Right hindlimb (tissue), 1 donor: Measurements from ENCODE around the gene DBF4.
"Not testable (repeated sequence)": the region's sequence is repeated elsewhere in the genome, so short reads cannot be mapped to it uniquely, and the experiment has no call there.

Source experiments
- DNase-seq: peaks from one replicate; pipeline ENCODE4 v3.0.0-alpha.2; 2018

DBF4 gene, protein sequence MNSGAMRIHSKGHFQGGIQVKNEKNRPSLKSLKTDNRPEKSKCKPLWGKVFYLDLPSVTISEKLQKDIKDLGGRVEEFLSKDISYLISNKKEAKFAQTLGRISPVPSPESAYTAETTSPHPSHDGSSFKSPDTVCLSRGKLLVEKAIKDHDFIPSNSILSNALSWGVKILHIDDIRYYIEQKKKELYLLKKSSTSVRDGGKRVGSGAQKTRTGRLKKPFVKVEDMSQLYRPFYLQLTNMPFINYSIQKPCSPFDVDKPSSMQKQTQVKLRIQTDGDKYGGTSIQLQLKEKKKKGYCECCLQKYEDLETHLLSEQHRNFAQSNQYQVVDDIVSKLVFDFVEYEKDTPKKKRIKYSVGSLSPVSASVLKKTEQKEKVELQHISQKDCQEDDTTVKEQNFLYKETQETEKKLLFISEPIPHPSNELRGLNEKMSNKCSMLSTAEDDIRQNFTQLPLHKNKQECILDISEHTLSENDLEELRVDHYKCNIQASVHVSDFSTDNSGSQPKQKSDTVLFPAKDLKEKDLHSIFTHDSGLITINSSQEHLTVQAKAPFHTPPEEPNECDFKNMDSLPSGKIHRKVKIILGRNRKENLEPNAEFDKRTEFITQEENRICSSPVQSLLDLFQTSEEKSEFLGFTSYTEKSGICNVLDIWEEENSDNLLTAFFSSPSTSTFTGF

DNA sequence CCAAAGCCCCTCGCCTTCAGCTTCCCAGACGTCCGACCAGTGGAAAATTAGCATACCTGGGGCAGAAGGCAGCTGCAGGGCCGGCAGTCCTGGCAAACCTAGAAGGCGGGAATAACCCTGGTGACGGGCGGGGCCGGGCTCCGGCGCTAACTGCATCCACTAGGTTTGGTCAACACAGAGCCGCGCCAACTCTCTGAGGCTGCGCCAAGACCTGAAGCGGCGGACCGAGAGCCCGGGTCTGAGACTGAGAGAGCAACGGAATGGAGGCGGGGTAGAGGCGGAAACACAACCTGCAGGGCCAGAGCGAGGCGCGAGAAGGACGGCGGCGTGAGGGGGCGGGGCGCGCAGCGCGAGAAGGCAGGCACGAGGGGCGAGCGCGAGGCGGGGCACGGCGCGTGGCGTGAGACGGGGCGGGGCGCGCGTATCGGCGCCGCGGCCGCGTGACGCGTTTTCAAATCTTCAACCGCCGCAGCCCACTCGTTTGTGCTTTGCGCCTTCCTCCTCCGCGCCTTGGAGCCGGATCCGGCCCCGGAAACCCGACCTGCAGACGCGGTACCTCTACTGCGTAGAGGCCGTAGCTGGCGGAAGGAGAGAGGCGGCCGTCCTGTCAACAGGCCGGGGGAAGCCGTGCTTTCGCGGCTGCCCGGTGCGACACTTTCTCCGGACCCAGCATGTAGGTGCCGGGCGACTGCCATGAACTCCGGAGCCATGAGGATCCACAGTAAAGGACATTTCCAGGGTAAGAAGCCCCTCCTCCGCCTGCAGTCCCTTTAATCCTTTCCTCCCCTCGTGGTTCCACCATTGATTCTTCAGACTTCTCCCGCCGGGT is at the start of gene DBF4, which contains the start of gene SLC25A40:
DBF4 (plus strand) TSS at position 454 of the 829 bp plus-strand sequence; CDS start at position 694, 240 bp downstream.
SLC25A40 (minus strand) TSS at position 321 of the 829 bp plus-strand sequence. CDS start 17,633 bp downstream, outside the sequence.
- DNase-seq: peak; percentile 96

DNA sequence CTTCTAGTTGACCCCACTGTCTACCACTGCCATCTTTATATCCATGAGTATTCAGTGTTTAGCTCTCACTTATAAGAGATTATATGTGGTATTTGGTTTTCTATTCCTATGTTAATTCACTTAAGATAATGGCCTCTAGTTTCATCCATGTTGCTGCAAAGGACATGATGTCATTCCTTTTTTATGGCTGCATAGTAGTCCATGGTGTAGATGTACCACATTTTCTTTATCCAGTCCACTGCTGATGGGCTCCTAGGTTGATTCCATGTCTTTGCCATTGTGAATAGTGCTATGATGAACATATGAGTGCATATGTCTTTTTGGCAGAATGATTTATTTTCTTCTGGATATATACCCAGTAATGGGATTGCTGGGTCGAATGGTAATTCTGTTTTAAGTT is 47.9 kb upstream of the DBF4 start:
- not testable (repeated sequence) for DNase-seq

DNA sequence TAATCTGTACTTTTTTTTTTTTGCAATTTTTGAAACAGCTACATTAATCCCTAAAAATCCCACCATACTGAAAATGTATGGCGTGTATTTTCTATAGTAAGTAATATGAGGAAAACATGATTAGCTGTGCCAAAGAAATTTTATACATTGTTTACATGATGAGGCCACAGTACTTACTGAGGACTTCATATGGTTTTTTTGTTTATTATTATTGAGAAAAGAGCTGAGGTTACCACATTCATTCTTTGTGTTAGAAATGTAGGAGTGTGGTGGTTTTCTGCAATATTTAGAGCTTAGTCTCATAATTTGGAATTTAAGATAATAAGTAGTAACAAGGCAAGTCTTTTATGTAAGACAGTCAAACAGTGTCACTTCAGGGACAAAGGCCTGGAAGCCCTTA is 45.2 kb upstream of the DBF4 start:
- no peak for DNase-seq

DNA sequence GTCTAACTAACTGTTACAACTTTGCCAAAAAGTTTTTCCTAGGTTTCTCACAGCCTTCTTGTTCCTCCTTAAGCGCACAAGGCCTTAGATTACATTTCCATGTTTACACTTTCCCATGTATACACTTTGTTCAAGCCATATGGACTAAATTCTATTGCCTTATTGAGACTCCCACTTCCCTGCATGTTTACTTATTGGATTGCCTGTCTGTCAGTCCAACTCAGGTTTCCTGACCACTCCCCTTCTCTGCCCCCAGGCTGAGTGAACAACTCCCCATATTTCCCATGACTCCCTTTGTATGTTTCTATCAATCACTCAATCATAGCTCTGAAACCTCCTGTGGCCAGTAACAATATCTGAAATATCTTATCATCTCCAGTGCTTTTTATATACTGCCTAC is 43.2 kb upstream of the DBF4 start:
- DNase-seq: no peak

DNA sequence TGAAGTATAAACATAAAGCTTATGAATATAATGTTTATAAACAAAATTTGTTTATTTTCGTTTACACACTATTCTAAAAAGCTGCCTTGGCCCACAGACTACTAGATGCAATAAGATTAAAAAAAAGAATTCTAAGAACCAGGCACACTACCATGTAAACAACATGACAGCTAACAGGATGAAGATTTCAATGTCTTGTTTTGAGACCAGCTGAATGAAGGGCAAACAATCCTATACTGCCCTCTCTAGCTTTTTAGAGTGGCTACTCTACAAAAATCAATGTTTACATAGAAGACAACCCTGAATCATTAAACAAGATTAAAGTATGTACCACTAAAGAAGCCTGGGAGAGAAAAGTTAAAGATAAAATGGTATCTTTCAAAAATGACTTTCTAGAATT is 38.7 kb upstream of the DBF4 start:
- no peak for DNase-seq

DNA sequence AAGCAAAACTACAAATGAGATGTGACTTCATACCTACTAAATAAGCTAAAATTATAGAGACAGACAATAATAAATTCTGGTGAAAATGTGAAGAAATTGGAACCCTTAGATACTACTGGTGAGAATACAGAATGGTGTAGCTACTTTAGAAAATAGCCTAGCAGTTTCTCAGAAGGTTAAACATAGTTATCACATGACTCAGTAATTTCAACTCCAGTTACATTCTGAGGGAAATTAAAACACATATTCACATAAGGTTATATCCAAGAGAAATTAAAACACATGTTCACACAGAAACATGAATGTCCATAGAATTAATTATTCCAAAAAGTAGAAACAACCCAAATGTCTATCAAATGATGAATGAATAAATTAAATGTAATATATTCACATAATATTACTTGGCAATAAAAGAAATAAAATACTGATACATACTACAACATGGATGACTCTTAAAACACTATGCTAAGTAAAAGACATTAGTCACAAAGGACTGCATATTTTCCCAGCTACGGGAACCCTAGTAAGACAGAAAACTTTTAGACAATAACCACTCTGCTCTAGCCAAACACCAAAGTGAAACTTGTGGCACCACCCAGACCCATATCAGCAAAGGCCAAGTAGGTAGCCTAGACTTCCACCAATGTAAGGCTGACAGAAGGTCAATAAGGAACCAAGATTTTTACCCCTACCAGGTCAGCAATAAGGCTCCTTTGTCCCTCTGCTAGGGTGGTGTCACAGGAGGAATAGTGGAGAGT is 25.3 kb upstream of the DBF4 start:
- no peak for DNase-seq

DNA sequence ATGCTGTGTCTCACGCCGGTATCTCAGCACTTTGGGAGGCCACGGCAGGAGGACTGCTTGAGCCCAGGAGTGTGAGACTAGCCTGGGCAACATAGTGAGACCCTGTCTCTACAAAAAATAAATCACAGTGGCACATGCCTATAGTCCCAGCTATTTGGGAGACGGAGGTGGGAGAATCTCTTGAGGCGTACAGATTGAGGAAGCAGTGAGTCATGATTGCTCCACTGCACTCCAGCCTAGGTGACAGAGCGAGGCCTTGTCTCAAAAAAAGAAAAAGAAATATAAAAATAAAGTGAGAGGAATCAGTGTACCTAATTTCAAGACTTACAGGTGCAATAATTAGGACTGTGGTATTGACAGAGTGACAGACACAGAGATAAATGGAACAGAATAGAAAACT is 24.0 kb upstream of the DBF4 start:
- DNase-seq: no peak

DNA sequence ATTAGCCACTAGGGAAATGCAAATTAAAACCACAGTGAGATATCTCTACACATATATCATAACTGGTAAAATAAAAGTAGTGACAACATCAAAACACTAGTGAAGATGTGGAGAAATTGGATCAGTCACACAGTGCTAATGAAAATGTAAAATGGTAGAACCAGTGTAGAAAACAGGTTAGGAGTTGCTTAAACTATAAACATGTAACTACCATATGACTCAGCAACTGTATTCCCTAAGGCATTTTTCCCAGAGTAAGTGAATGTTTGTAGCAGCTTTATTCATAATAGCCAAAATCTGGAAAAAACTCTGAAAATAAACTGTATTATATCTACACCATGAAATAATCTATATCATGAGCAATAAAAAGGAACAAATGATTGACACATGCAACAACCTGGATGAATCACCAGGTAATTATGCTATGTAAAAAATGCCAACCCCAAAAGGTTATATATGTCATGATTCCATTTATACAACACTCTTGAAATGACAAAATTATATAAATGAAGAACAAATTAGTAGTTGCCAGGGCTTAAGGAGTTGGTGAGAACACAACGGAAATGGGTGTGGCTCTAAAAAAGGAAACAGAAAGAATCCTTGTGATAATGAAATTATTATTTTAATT is 22.9 kb upstream of the DBF4 start:
- no peak for DNase-seq

DNA sequence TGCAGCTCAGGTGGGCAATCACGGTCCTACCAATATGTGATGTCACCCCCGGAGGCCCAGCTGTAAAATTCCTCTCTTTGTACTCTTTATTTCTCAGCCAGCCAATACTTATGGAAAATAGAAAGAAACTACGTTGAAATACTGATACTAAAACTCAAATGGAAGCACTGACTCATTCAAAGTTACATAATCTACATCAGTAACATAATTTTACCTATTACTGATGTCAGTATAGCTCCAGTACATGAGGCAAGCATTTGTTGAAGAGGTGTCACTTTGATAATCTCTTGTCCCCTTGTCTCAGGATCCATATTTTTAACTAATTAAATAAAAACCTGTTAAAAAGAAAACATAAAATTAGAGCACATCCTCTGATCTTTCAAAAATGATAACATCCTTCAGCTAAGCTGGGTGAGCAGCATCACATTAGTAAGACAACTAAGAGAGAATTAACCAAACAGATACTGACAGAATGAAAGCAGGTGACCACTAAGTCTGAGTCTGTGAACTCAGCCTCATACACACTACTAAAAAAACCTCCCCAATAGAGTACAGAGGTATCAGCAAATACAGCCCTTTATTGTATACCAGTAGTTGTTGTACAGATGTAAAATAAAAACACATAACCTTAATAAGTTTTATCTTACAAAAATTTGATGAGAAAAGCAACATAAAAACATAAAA is 17.7 kb upstream of the DBF4 start:
- no peak for DNase-seq

DNA sequence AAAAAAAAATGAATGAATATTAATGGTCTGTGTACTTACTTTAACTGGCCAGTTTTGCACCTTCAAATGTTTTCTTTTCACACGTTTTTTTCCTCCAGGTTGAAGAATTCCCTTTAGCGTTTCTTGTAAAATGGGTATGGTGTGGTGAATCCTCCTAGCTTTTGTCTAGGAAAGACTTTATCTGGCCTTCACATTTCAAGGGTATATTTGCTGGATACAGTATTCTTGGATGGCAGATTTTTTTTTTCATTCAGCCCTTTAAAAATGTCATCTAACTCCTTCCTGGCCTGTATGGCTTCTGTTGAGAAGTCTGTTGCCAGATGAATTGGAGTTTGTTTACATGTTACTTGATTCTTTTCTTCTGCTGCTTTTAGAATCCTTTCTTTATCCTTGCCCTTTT is 10.2 kb upstream of the DBF4 start:
- no peak for DNase-seq

DNA sequence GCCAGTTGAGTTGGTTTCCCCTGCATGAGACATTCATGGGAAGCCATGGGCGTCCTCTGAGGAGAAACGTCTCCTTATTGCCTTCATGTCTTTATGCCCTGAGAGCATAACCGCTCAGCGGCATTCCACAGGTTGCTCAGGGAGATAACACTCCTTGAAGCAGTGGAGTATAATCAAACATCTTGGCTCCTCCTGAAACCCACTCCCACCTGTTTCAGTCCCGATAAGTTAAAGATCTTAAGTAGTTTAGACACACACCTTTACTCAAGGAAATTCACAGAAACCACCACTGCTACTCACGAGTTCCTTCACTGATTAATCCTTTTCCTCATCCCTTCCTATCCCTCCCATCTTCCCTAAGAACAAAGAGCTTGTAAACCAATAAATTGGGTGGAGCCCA is 9.8 kb upstream of the DBF4 start:
- not testable (repeated sequence) for DNase-seq

DNA sequence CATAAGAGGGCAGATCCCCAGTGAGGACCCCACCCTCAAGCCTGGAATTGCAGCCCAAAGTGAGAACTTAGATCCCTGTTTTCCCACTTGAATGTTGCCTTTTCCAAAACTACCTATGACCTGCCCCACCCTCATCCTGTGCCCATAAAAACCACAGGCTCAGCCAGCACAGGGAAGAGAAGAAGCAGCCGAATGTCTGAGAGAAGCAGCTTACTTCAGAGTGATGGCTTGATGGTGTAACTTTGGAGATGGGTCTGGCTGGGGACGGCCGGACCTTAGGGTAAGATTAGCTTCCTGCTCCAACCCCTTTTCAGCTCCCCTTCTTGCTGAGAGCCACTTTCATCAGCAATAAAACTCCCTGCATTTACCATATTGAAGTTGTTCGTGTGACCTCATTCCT is 5.8 kb upstream of the DBF4 start:
- no peak for DNase-seq

DNA sequence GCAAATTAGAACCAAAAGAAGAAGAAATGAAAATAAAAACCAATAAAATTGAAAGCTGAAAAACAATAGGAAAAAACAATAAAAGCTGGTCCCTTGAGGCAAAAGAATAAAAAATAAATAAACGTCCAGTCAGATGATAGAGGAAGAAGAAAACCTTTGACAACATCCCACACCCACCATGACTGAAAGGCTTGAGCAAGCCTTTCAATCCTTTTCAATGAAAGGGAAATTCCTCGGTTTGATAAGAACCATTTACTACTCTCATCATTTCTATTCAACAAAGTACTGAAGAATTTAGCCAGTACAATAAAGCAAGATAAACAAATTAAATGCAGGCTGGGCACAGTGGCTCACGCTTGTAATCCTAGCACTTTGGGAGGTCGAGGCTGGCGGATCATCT is 3.9 kb upstream of the DBF4 start:
- DNase-seq: no peak

DNA sequence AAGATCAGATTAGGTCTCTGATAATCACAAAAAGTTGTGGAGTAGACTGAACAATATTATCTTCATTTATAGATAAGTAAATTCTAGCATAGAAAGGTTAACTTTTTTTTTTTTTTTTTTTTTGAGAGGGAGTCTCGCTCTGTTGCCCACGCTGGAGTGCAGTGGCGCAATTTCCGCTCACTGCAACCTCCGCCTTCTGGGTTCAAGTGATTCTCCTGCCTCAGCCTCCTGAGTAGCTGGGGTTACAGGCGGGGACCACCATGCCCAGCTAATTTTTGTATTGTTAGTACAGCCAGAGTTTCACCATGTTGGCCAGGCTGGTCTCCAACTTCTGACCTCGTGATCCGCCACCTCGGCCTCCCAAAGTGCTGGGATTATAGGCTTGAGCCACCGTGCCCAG is 3.0 kb upstream of the DBF4 start:
- not testable (repeated sequence) for DNase-seq

DNA sequence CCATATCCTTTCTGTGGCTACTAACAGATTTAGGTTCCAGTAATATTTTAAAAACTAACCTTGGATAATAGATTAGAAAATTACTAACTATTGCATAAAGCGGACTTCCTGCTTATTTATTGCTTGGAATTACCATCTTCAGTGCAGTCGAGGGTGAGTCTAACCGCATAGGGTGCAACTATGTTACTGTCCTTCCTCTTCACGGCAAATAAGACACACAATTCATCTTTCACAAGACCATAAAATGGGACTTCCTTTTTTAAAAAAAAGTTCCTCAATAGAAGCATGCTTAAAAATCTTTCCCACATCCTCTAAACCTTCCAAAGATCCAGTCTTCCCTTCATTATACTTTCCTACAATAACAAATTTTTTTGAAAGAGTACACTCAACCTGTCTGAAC is 2.2 kb upstream of the DBF4 start:
- no peak for DNase-seq

DNA sequence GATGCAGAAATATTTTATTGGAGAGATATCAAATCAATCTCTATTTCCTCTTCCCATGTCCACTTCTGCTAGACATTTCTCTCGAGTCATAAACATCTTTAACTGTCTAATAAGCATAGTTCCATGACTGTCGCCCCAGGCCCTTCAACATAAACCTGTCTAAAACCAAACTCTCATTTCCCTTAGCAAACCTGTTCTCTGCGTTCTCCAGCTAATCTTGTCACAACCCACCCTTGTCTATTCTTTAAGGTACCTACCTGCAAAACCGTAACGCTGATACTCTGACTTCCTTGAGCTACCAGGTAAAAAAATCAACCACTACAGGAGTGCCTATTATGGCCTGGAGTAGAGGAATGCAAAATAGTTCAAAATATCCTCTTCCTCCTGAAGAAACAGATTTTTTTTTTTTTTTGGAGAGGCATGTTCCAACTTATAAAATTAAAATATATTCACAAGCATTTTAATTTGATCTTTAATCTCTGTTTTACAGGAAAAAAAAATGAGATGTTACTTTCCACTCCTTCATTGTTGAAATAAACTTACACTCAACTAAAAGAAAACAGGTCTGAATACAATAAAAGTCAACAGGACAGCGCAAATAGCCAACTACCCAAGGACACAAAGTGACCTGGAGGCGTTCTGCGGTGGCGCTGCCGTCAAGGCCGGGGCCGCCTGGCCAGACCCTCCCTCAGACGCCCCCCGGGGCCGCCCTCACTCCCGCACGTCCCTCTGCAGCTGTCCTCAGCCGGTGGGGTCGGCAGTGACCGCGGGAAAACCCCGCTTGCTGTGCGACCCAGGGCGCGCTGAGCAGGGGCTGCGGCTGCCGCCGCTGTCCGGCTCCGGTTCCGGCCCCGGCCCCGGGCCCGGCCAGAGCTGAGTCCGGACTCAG is 898 bp upstream of the DBF4 start:
- no peak for DNase-seq

DNA sequence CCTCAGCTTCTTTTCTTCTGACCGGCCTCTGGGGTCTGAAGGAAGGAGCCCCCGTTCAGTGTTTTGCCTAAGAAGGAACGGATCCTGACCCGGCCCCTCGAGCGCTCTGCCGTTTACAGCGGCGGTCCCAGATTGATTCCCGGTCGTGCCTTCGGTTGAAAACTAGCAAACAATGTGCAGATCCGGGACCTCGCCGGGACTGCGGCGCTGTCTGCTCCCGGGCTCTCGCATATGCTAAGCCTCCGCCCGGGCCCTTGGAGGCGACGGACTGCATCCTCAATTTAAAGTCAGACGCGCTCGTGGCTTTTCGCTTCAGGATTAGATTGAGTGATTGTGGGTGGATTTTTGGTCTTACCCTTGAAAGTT is 559 bp downstream of the DBF4 start:
- DNase-seq: peak; percentile 79

DNA sequence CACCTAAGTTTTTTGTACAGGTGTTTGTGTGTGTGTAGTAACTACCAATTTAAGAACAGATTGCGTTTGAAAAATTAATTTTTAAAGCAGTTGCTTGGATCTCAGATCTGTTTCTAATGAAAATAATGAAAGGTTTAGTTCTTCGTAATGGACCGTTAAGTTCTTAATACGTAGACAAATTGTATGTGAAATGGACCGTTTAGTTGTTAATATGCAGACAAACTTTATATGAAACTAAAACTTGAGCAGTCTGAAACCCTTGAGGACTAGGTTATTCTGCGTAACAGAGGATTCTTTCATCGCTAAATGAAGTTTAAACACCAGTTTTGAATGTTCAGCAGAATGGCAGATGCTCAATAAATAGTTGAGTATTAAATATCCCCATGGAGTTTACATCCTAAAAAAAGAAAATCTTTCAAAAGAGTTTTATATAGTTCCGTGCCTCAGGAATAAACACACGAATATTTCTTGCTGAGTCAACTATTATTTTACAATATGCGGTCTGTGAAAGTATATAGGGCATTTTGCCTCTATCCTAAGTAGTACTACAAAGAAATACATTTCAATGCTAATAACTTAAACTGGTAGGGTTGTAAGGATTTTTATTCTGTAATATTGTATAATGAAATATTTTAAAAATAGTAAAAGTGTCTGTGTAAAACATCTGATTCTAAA is 1.2 kb downstream of the DBF4 start:
- no peak for DNase-seq

DNA sequence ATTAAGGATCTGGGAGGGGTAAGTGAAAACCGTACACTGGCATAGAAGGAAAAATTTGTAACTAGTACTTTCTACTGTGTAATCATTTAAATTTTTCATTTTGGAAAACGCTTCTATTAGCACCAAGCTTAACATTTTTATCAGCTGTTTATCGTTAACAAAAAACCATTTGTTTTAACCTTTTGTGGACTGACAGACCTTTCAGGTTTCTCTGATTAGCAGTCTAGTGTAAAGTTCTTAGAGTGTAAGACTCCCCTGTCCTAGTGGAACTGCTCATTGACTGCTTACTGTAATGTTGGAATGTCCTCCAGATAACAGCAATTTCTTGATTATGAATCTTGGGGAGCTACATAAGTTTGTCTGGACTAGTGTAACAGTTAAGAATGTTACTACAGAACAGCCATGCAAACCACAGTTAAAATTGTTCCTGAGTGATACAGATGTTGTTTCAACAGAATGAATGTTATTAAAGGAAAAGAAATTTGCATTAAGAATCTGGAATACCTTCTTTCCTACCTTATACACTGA is 2.0 kb downstream of the DBF4 start:
- no peak for DNase-seq
